ENCODE results near the gene VTA1. TPM values are rescaled to one million over a fixed set of nuclear protein-coding genes. Genes with fewer than 3 reads are reported as not detected.

Gene VTA1
- total RNA-seq, 2 experiments from 2014 or later, result 37.9 to 51.0 TPM

DNA sequence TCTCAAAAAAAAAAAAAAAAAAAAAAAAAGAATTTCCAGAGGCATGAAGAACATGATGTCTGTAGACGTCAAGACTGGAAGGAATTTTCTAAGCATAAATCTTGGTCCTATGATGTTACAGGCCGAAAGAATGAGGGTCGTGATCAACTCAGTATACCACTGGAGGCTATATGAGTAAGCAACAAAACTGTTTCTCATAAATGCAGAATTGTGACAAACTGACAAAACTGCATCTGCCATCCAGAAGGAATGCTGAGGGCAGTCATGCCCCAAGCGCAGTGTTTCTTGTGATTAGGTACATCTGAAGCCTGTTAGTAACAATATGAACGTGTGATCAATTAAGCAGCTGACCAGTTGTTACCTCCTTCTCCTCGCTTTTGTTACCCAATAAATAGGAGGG, 111.2 kb downstream of the VTA1 start:
- BruUV-seq (replicated peaks), result no TSS peak
- Histone ChIP-seq H2AFZ (ENCODE audit: low read length) (no peak overlapping the region), H3K27ac (ENCODE audit: low read depth, low read length, poor library complexity, severe bottlenecking) (no peak overlapping the region), H3K9me2 (ENCODE audit: insufficient read depth, low read length) (no peaks in the 10 kb centered on the region), H4K20me1 (ENCODE audit: insufficient read depth, low read length) (no peaks in the 10 kb centered on the region), H3K4me2 (ENCODE audit: low read length) (no peak overlapping the region), H3K9me3 (ENCODE audit: low read length) (no peaks in the 10 kb centered on the region), H3K36me3 (ENCODE audit: insufficient read depth, low read length) (no peaks in the 10 kb centered on the region), H3K4me3 (ENCODE audit: low read depth, low read length, poor library complexity, severe bottlenecking) (no peak overlapping the region), H3K79me2 (ENCODE audit: insufficient read depth, low read depth, low read length) (no peaks in the 10 kb centered on the region), H3K4me1 (ENCODE audit: insufficient read depth, low read length, poor library complexity, severe bottlenecking) (no peaks in the 10 kb centered on the region)
- POLR2A ChIA-PET, result interaction anchor here (0.7 kb wide), 2 partner anchors 29 to 102 kb away, joined by 3 to 4 read pairs; no protein-coding TSS in a partner anchor
- intact Hi-C loops (cut with micrococcal nuclease; ENCODE audit: unreplicated experiment), result no loop called here
- TF ChIP-seq, protein P1, sequence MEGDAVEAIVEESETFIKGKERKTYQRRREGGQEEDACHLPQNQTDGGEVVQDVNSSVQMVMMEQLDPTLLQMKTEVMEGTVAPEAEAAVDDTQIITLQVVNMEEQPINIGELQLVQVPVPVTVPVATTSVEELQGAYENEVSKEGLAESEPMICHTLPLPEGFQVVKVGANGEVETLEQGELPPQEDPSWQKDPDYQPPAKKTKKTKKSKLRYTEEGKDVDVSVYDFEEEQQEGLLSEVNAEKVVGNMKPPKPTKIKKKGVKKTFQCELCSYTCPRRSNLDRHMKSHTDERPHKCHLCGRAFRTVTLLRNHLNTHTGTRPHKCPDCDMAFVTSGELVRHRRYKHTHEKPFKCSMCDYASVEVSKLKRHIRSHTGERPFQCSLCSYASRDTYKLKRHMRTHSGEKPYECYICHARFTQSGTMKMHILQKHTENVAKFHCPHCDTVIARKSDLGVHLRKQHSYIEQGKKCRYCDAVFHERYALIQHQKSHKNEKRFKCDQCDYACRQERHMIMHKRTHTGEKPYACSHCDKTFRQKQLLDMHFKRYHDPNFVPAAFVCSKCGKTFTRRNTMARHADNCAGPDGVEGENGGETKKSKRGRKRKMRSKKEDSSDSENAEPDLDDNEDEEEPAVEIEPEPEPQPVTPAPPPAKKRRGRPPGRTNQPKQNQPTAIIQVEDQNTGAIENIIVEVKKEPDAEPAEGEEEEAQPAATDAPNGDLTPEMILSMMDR (conservative IDR thresholded peaks at IDR 0.05; ENCODE audit: low read length), result no peak
- no peak for TF ChIP-seq EZH2phosphoT487 (IDR thresholded peaks at IDR 0.05; ENCODE audit: borderline replicate concordance, low read depth, low read length)
- CTCF ChIA-PET (ENCODE audit: unreplicated experiment), result no interaction called here
- DNase-seq (ENCODE audit: low spot score), result no peak

DNA sequence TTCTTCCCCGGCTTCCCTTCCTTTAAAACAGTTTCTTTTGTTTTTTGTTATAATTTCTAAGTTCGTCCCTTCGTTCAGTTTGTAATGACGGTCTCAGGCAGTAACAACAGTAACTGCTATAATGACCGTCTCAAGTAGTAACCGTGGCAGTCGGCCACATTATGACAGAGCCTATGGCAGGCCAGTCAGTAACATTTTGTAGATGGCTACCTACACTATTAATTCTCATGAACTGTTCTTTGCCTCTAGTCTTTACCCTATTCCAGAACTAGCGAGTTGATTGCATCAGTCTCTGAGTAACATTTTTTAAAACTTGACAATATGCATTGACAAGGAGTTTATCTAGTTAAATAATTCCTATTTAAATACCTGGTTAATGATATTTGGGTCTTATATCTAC, 111.7 kb downstream of the VTA1 start:
- H3K36me3 ChIP-seq (ENCODE audit: insufficient read depth, low read length), result no peaks in the 10 kb centered on the region
- H3K4me1 ChIP-seq (ENCODE audit: insufficient read depth, low read length, poor library complexity, severe bottlenecking), result no peaks in the 10 kb centered on the region
- POLR2A ChIA-PET, result no interaction called here
- no peaks in the 10 kb centered on the region for H3K79me2 ChIP-seq (ENCODE audit: insufficient read depth, low read depth, low read length)
- no peaks in the 10 kb centered on the region for H3K9me2 ChIP-seq (ENCODE audit: insufficient read depth, low read length)
- H3K27ac ChIP-seq (ENCODE audit: low read depth, low read length, poor library complexity, severe bottlenecking), result no peak overlapping the region
- no peak for DNase-seq (ENCODE audit: low spot score)
- no peak overlapping the region for H3K4me2 ChIP-seq (ENCODE audit: low read length)
- intact Hi-C loops (cut with micrococcal nuclease; ENCODE audit: unreplicated experiment), result no loop called here
- no peaks in the 10 kb centered on the region for H4K20me1 ChIP-seq (ENCODE audit: insufficient read depth, low read length)
- no peak overlapping the region for H2AFZ ChIP-seq (ENCODE audit: low read length)
- no peak overlapping the region for H3K4me3 ChIP-seq (ENCODE audit: low read depth, low read length, poor library complexity, severe bottlenecking)
- no peaks in the 10 kb centered on the region for H3K9me3 ChIP-seq (ENCODE audit: low read length)
- no TSS peak for BruUV-seq (replicated peaks)
- no peak for TF ChIP-seq EZH2phosphoT487 (IDR thresholded peaks at IDR 0.05; ENCODE audit: borderline replicate concordance, low read depth, low read length)
- TF ChIP-seq, protein P1 (conservative IDR thresholded peaks at IDR 0.05; ENCODE audit: low read length), result no peak
- CTCF ChIA-PET (ENCODE audit: unreplicated experiment), result no interaction called here

DNA sequence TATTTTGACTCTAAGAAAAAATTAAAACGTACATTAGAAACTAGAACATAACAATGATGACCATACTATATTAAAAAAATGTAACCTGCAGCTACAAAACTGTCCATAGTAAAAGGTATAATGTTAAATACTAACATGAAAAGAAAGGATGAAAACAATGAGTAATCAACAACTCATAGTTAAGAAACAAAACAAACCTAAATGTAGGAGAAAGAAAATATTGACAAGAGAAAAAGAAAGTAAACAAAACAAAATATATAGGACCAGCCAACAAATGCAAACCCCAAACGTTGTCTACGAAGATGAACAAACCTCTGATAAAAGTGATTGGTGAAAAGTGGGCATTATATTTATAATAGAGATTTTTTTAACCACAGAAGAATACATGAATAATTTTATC, 113.7 kb downstream of the VTA1 start:
- no peak overlapping the region for H3K27ac ChIP-seq (ENCODE audit: low read depth, low read length, poor library complexity, severe bottlenecking)
- no TSS peak for BruUV-seq (replicated peaks)
- H4K20me1 ChIP-seq (ENCODE audit: insufficient read depth, low read length), result no peaks in the 10 kb centered on the region
- no peaks in the 10 kb centered on the region for H3K4me1 ChIP-seq (ENCODE audit: insufficient read depth, low read length, poor library complexity, severe bottlenecking)
- no peaks in the 10 kb centered on the region for H3K36me3 ChIP-seq (ENCODE audit: insufficient read depth, low read length)
- no peaks in the 10 kb centered on the region for H3K9me2 ChIP-seq (ENCODE audit: insufficient read depth, low read length)
- H2AFZ ChIP-seq (ENCODE audit: low read length), result no peak overlapping the region
- no peak overlapping the region for H3K4me2 ChIP-seq (ENCODE audit: low read length)
- H3K4me3 ChIP-seq (ENCODE audit: low read depth, low read length, poor library complexity, severe bottlenecking), result no peak overlapping the region
- ChIA-PET CTCF (ENCODE audit: unreplicated experiment) (no interaction called here), POLR2A (no interaction called here)
- intact Hi-C loops (cut with micrococcal nuclease; ENCODE audit: unreplicated experiment), result no loop called here
- no peak for DNase-seq (ENCODE audit: low spot score)
- H3K9me3 ChIP-seq (ENCODE audit: low read length), result no peaks in the 10 kb centered on the region
- H3K79me2 ChIP-seq (ENCODE audit: insufficient read depth, low read depth, low read length), result no peaks in the 10 kb centered on the region
- no peak for TF ChIP-seq EZH2phosphoT487 (IDR thresholded peaks at IDR 0.05; ENCODE audit: borderline replicate concordance, low read depth, low read length)
- TF ChIP-seq, protein P1 (conservative IDR thresholded peaks at IDR 0.05; ENCODE audit: low read length), result no peak
